GM04503 (cell line): ENCODE measurements around the gene TMEM171.

Experiments used
- DNase-seq: peaks from one replicate; pipeline ENCODE4 v3.0.0-alpha.2; 2012; ENCODE audit warnings: low read depth

TMEM171 gene, protein sequence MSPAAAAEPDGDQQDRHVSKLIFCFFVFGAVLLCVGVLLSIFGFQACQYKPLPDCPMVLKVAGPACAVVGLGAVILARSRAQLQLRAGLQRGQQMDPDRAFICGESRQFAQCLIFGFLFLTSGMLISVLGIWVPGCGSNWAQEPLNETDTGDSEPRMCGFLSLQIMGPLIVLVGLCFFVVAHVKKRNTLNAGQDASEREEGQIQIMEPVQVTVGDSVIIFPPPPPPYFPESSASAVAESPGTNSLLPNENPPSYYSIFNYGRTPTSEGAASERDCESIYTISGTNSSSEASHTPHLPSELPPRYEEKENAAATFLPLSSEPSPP

DNA sequence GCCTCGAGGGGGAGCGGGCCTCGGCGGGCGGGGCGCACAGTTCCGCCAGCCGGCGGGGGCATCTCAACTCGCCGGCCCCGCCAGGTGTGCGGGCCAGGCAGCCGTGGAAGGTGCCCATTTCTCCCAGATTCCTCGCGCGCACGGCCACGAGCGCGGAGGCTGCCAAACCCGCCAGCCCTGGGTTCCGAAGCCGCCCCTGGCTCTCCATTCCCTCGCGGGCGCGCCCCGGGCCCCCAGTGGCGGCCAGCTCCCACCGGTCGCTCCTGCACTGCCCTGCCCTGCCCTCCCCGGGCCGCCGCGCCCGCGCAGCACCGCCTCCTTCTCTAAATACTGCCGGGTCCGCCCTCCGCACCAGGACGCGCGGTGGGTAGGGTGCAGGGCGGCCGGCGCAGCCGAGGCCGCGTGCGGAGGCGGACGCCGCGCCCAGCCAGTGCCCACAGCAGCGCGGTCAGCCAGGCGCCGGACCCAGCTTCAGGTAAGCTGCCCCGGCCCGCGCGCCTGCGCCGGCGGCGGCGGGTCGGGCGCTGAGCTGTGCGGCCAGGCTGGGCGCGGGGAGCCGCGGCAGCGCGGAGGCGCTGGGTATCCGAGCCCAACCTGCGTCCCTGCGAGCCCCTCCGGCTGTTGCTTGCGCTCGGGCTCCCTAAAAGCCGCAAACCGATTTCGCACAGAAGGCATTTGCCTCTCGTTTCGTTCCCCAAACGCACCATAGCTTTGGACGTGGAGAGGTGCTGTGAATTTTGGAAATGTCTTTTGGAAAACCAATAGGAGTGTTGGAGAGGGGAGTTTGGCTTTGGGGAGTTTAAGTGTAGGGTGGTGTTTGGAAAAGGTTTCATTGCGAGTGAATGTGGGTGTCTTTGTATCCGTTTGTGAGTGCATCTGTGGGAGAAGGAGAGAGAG lies at the start of gene TMEM171:
TMEM171 (plus strand) TSS at position 354 of the 897 bp plus-strand sequence. CDS start 2,799 bp downstream, outside the sequence.
- no peak for DNase-seq

DNA sequence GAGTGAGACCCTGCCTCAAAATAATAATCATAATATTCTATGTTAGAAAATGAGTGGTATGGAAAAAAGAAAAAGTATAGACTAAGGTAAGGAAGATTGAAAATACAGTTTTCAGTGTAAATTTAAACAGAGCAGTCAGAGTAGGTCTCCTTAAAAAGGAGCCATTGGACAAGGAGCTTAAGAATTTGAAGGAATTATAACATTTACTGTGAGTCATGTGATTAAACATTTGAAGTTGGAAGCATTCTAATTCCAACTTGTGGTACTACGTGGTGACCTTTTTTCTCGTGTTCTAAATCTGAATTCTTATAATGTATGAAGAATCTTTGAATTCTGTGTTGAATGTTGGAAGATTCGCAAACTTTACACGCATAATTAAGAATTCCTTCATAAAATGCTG lies 39.3 kb upstream of the TMEM171 start:
- no peak for DNase-seq

DNA sequence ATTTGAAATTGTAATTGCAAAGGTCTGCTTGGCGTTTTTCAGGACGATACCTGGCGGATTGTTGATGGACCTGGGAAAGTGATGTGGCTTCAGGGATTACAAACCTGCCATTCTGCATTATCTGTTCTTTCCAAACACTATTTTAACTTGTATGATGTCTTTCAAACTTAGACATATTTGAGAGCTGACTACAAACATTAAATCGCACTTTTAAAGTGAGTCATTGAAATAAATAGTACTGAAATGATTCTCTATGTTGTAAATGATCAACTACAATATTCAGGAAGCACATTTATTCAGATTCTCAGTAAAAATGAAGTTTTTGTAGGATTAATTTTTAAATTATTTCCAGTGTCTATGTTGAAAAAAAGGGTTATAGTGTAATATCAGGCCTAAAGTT lies 32.3 kb upstream of the TMEM171 start:
- no peak for DNase-seq

DNA sequence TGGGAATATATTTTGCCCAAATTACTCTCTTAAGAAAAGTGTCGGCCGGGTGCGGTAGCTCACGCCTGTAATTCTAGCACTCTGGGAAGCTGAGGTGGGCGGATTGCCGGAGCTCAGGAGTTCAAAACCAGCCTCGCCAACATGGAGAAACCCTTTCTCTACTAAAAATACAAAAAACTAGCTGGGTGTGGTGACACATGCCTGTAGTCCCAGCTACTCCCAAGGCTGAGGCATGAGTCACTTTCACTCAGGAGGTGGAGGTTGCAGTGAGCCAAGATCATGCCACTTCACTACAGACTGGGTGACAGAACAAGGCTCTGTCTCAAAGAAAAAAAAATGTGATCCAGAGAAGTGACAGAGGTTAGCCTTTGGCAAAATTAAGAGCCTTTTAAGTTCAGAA lies 26.4 kb upstream of the TMEM171 start:
- DNase-seq = peak; percentile 35

DNA sequence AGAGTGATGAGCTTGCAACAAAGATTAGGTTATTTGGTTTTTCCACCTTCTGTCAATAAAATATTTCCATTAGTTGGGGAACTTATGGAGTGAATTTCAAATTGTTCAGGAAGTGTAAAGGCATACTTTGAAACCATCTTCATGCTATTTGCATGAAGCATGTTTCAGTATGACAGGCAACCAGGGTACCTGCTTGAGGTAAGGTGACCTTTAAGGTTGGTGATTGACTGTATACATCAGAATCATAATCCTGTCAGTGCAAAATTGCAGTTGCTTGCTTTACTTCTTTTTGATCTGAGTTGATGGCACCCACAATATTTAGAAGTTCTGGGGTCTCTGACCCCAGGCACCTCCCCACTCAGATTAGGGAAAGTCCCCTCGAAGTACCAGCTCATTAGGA lies 26.0 kb upstream of the TMEM171 start:
- no peak for DNase-seq

DNA sequence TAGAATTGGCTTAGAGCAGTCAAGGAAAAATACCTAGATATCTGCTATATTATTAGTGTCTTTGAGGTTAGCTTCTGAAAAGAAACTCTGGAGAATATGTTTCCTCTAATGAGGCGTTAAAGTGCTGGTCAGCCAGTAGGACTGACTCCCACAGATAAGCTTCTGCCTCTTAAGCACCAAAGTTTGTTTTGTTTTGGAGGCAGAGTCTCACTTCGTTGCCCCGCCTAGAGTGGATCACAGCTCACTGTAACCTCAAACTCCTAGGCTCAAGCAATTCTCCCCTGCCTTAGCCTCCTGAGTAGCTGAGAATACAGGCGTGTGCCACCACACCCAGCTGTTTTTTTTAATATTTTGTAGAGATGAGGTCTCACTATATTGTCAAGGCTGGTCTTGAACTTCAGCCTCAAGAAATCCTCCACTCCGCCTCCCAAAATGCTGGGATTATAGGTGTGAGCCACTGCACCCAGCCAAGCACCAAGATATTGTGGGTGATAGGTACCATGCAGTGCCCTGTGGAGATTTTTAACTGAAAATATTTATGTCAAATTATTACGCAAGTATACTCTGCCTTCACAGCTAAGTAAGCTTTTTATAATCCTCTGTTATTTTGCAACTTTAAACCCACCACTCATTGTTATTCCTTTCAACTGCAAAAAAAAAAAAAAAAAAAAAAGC lies 24.7 kb upstream of the TMEM171 start:
- no peak for DNase-seq

DNA sequence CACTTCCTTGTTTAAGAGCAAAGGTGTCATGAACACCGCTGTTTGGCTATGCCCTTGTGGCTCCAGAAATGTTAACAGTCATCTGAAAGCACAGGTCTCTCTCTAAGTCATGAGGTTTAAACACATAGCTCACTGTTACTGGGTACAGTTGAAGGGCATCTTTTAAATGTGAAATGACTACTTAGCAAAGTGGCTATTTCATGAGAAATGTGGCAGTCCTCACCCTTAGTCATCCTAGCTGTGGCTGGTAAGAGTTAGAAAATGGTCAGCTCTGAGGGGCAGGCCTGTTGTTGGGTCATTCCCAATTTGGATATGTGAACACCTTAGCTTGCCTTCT lies 24.2 kb upstream of the TMEM171 start:
- DNase-seq = no peak

DNA sequence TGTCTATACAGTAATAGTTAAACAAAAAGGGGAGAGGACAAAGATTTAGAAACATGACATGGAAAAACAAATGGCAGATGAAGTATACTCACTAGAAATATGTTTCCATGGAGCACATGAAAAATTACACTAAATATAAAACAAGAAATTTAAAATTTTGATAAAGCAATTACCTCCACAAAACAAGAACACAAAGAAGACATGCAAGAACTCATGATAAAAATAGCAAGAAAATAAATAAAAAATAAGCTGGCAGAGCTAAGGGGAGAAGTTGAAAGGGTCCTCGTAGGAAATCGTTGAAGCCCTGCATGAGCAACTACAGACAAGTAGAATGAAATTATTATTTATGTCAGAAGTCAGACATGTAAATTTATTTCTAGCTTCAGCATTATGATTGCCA lies 22.6 kb upstream of the TMEM171 start:
- DNase-seq = no peak

DNA sequence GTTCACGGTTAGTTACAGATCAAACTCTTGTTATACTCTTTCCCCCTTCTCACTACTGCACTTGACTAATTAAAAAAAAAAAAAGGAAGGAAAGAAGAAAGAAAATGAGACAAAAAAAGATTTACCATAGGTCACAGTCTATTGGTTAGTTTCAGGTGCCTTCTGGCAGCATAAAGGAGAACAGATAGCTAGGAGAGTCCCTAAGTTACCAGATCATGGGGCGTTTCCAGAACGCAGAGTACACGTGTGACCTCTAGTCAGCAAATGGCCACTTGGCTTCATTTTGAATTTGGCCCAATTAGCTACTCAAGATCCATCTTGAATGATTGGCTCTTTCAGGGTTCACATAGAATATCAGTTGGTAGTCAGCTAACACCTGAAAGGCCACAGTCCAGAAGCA lies 20.3 kb upstream of the TMEM171 start:
- DNase-seq = no peak

DNA sequence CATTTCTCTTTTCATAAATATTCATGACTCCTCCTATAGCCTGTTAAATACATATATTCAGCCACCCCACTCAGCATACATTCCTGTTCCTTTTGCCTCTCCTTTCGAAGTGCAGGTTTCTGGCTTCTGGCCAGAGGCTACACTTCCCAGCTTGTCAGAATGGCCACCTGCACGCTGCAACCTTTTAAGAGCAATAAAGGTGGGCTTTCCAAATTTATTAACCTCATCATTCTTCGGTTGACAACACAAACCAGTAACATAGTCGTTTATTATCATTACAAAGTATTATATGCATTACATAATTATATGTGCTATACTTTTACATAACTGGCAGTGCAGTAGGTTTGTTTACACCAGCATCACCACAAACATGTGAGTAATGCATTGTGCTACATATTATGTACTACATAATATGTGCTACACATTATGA lies 16.5 kb upstream of the TMEM171 start:
- no peak for DNase-seq

DNA sequence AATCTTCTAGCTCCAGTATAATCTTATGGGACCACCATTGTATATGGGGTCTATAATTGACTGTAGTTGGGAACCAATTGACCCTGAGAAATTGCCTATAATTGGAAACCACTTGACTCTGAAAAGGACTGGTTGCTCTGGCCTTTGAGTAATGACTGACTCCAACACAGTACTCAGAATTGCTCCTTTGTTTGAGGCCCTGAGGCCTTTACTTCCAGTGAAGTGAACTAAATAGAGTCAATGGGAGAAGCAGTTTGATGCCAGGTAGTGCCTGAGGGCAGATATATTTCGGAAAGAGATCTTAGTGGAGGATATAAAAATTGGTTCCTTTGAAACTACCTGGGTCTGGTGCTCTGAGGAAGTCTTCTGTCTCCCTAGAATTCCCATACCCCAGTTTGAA lies 16.0 kb upstream of the TMEM171 start:
- DNase-seq = no peak

DNA sequence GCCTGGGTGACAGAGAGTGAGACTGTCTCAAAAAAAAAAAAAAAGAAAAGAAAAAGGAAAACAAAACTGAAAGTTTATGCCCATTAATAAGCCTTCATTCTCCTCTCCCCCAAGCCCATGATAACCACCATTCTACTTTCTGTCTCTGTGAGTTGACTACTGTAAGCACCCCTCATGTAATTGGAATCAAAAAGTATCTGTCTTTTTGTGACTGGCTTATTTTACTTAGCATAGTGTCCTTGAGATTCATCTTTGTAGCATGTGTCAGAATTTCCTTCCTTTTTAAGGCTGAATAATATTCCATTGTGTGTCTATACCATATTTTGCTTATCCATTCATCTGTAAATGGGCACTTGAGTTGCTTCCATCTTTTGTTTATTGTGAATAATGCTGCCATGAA lies 14.0 kb upstream of the TMEM171 start:
- DNase-seq = no peak

DNA sequence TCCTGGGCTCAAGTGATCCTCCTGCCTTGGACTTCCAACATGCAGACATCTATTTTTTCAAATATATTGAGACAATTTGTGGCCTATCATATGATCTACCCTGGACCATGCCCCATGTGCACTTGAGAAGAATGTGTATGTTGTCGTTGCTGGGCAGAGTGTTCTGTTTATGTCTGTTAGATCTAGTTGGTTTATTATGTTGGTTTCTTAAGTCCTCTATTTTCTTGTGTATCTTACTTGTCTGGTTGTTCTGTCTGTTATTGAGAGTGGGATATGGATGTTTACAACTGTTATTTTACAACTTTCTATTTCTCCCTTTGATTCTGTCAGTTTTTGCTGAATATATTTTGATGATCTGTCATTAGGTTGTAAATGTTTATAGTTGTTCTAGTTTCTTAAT lies 10.2 kb upstream of the TMEM171 start:
- DNase-seq = no peak

DNA sequence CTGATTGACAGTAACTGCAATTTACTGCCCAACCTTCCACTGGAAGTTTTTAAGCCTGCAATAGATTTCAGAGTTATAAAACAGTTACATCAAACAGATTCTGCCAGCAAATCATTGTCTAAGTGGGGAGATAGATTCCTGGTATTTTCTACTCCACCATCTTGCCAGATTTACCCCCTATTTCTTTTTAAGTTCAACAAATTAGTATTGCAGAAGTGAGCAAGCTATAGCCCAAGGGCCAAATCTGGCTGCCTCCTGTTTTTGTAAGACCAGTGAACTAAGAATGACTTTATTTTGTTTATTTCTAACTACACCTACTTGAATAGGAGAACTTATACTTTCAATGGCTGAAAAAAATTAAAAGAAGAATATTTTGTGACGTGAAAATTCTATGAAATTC lies 8.8 kb upstream of the TMEM171 start:
- no peak for DNase-seq

DNA sequence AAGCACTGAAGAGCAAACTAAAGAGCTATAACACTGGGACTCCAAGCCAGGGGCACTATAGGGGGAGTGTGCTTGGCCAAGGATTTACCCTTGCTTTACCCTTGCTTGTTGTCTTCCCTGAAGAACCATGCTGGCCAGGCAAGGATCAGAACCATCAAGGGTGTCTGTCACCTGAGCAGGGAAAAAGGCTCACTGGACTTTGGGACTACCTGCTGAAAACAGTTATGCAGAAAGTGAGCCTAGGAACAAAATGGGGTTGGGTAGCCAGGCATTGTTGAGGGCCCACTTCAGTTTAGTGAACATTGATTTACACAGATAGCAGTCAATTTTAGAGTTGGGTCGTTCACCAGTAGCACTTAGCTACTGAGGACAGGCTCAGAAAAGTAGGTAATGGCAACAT lies 8.0 kb upstream of the TMEM171 start:
- DNase-seq = no peak

DNA sequence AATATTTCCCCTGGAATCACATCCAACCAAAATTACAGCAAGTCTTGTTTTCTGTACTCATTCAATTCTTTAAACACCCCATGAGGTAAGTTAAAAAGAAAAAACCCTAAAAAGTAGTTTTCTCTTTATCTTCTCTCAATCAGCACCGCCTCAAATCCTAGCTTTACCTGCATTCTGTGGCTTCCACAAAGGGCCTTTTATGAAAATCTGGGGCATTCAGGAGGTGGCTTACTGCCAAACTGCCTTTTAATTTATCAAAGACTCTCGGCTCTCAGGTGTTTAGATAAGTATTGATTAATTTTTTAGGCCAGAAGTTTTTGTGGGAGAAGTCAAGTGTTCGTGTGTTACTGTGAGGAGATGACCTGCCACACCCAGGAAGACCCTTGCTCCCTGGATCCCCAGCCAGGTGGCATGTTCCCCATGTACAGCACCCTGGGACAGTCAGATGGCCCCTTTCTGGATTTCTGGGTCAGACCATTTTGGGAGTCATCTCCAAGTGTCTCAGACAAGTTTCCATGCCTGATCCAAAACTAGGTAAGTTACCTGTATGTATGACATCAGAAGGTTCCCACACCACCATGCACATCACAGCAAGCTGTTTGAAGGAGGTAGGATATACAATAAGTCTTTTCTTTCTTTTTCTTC lies 6.2 kb upstream of the TMEM171 start:
- no peak for DNase-seq

DNA sequence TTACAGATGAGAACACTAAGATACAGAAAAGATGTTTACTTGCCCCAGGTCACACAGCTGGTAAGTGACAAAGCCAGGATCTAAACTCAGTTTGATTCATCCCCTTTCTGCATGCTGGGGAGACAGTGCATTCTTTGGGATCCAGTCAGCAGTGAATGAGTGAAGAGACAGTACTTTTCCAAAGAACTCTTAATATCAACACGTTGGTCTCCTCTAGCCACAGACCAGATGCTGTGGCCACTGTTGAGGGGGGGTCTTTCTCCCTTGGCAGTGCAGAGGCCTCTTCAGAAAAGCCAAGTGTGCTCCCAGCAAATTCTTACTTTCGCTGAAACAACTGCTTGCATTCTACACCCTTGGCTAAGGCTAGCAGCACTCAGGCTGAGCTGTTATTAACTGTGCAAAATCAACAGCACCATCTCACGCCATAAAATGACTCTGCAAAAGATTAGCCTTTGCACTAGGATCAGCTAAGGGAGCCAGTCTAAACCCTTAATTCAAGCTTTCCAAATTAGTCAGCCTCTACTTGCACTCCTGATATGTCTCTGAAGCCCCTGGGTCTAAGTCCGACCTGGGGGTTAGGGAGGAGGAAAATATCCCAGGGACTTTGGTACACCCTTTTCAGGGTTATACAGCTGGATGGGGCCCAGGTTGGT lies 4.8 kb upstream of the TMEM171 start:
- DNase-seq = peak; percentile 92

DNA sequence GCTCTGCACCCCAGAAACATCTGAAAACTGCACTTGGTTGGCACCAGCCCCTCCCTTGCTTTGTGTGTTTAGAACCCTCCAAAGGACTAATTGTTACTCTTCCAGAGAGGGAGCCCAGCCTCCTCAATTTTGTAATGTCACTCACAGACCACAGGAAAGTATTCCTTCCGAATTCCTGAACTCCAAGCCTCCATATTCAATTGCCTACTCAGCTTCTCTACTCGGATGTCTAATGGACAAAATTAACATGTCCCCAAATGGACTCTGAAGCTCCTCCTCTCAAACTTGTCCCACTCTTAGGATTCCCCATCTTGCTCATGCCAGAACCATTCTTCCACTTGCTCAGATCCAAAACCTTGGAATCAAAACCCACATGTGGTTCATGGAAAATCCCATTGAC lies 3.9 kb upstream of the TMEM171 start:
- DNase-seq = no peak

DNA sequence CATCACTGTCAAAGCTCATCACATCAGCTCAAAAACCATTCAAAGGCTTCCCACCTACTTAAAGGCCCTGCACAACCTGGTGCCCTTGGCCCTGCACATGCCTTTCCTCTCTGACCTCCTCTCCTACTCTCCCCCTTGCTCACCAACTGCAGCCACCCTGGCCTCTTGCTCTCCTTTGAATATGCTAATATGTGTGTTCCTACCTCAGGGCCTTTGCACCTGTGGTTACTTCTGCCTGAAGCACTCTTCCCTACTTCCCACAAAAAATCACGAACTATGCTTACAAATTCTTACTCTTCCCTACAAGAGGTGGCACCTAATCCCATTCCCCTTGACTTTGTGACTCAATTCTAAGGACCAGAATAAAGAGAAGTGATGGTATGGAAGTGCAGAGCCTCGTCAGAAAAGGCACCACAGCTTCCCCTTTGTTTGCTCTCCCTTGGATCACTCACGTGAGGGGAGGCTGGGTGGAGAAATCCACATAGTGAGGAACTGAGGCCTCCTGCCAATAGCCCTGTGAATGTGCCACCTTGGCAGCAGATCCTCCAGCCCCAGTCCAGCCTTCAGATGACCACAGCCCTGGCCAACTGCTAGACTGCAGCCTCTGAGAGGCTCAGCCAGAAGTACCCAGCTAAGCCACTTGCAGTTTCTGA lies 3.2 kb upstream of the TMEM171 start:
- no peak for DNase-seq

DNA sequence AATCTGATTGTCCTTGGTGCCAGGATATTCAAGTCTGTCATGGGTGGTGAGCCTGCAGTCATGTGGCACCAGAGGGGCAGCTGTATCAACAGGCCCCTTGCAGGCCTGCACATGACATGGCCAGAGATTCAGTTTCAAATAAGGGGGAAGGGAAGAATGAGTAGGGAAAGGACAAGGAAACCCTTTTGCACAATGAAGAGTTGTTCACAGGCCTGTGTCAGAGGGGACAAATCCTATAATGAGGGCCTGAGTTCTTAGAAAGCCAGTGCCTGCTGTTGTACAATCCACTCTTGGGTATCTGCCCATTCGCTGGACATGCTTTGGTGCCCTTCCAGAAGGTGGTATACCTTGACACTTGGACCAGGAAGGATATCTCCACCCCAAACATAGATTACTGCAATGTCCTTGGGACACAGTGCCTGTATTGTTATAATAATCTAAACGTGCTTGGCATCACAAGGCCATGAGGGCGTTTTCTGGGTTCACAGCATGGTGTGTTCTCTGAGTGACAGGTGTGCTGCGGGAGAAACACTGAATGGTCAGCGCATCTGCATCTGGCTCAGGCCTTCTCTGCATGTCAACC lies 1.9 kb upstream of the TMEM171 start:
- no peak for DNase-seq
